CD14-positive monocyte (primary cell): ENCODE measurements around the gene PPP1R9B. TPM values are rescaled to one million over a fixed set of nuclear protein-coding genes. Genes with fewer than 3 reads are reported as not detected.

Source experiments
- DNase-seq, 3 donors: peaks; one replicate each; pipeline ENCODE4 v3.0.0-alpha.2; 2011 to 2022
- H2AFZ ChIP-seq: 2 replicates; pipeline ENCODE4 v1.6.0; 2012; ENCODE audit warnings: mild to moderate bottlenecking, low read depth, low read length, inconsistent platforms; ENCODE audit not compliant: insufficient read depth, poor library complexity, severe bottlenecking
- H3K27ac ChIP-seq, 2 donors: 1 replicate in 1 of 2; 2 replicates in 1 of 2; pipeline ENCODE4 v1.5.1; 2012 to 2013; ENCODE audit warnings: low read length in 2 of 2, control low read depth in 1 of 2, inconsistent platforms in 1 of 2, low read depth in 1 of 2, mild to moderate bottlenecking in 1 of 2
- H3K27me3 ChIP-seq, 2 donors: one replicate each; pipeline versions ENCODE4 v1.6.0 to v1.6.1; 2011 to 2013; ENCODE audit warnings: low read length in 2 of 2; ENCODE audit not compliant: control insufficient read depth in 2 of 2, insufficient read depth in 2 of 2
- H3K36me3 ChIP-seq, 2 donors: replicated peaks in 1 of 2; 1 replicate in 1 of 2; 2 replicates in 1 of 2; pipeline versions ENCODE4 v1.5.1 to v1.6.1; 2012 to 2013; ENCODE audit warnings: low read length in 2 of 2, control low read depth in 1 of 2, inconsistent platforms in 1 of 2, mild to moderate bottlenecking in 1 of 2; ENCODE audit not compliant: insufficient read depth in 2 of 2, control insufficient read depth in 1 of 2
- H3K4me1 ChIP-seq, 2 donors: 1 replicate in 1 of 2; 2 replicates in 1 of 2; pipeline versions ENCODE4 v1.5.1 to v1.6.1; 2012 to 2013; ENCODE audit warnings: low read length in 2 of 2, control low read depth in 1 of 2, inconsistent platforms in 1 of 2, mild to moderate bottlenecking in 1 of 2, moderate library complexity in 1 of 2; ENCODE audit not compliant: insufficient read depth in 2 of 2, control insufficient read depth in 1 of 2
- H3K4me2 ChIP-seq: replicated peaks from 2 replicates; pipeline ENCODE3; 2012; ENCODE audit warnings: low read length, moderate library complexity, mild to moderate bottlenecking; ENCODE audit not compliant: poor library complexity, severe bottlenecking; ENCODE audit errors: extremely low read depth
- H3K4me3 ChIP-seq, 3 experiments: fragments of 200-600 bp in 1 of 3; sonication (generic) in 1 of 3; replicated peaks in 1 of 3; 1 replicate in 2 of 3; 2 replicates in 1 of 3; pipeline ENCODE4 v1.5.1; 2011 to 2013; ENCODE audit warnings: low read length in 3 of 3, mild to moderate bottlenecking in 3 of 3, control low read depth in 2 of 3, low read depth in 2 of 3, inconsistent platforms in 1 of 3, moderate library complexity in 1 of 3
- H3K79me2 ChIP-seq: 2 replicates; pipeline ENCODE4 v1.6.0; 2012; ENCODE audit warnings: mild to moderate bottlenecking, control low read depth, inconsistent platforms, low read length, moderate library complexity; ENCODE audit not compliant: insufficient read depth
- H3K9ac ChIP-seq: 2 replicates; pipeline ENCODE4 v1.6.0; 2017; ENCODE audit warnings: low read length, mild to moderate bottlenecking; ENCODE audit not compliant: insufficient read depth, poor library complexity, severe bottlenecking
- H3K9me3 ChIP-seq, 2 donors: replicated peaks in 1 of 2; 1 replicate in 1 of 2; 2 replicates in 1 of 2; pipeline versions ENCODE4 v1.5.1 to v1.6.1; 2012 to 2013; ENCODE audit warnings: low read length in 2 of 2, control low read depth in 1 of 2; ENCODE audit not compliant: control insufficient read depth in 1 of 2, insufficient read depth in 1 of 2
- H4K20me1 ChIP-seq: 2 replicates; pipeline ENCODE4 v1.6.0; 2012; ENCODE audit warnings: mild to moderate bottlenecking, low read length, control low read depth, moderate library complexity; ENCODE audit not compliant: insufficient read depth
- H3K27ac Mint-ChIP-seq, 7 donors: one replicate each; pipeline ENCODE4 v1.8.0; 2020; ENCODE audit warnings: mild to moderate bottlenecking in 7 of 7, mixed read lengths in 7 of 7, moderate library complexity in 6 of 7, inconsistent platforms in 2 of 7
- H3K27me3 Mint-ChIP-seq, 3 donors: one replicate each; pipeline ENCODE4 v1.8.0; 2021 to 2022; ENCODE audit warnings: low read depth in 3 of 3, mild to moderate bottlenecking in 3 of 3, mixed read lengths in 3 of 3, moderate library complexity in 3 of 3, inconsistent platforms in 1 of 3
- H3K36me3 Mint-ChIP-seq, 2 donors: one replicate each; pipeline ENCODE4 v1.8.0; 2020; ENCODE audit warnings: mixed read lengths in 2 of 2, inconsistent platforms in 1 of 2, mild to moderate bottlenecking in 1 of 2
- H3K4me1 Mint-ChIP-seq: one replicate; pipeline ENCODE4 v1.8.0; 2020; ENCODE audit warnings: mild to moderate bottlenecking, mixed read lengths
- H3K4me3 Mint-ChIP-seq, 2 donors: one replicate each; pipeline ENCODE4 v1.8.0; 2020; ENCODE audit warnings: mild to moderate bottlenecking in 2 of 2, mixed read lengths in 2 of 2, moderate library complexity in 1 of 2
- H3K9me3 Mint-ChIP-seq, 7 donors: one replicate each; pipeline ENCODE4 v1.8.0; 2020 to 2022; ENCODE audit warnings: mixed read lengths in 7 of 7, mild to moderate bottlenecking in 6 of 7, moderate library complexity in 6 of 7, inconsistent platforms in 2 of 7
- WGBS: methylation state at CpG from one replicate; pipeline ENCODE4 v1.1.5; 2013; ENCODE audit warnings: missing lambda C conversion rate; ENCODE audit not compliant: insufficient coverage; 5-methylcytosine and 5-hydroxymethylcytosine counted together
- intact Hi-C, 2 donors: fragments of 100-400 bp; cut with micrococcal nuclease; formaldehyde crosslinking; loops; one replicate each; pipeline versions ENCODE4 v1.15.0 to v1.15.1; 2023
- polyA plus RNA-seq, 3 donors: library from polyadenylated mRNA; depleted of rRNA in 1 of 3; unstranded in 2 of 3; stranded (reverse) in 1 of 3; fragments of 300-500 nt in 2 of 3; fragments of >200 nt in 1 of 3; fragmentation: Illumina TruSeq in 2 of 3; gene quantifications; 1 replicate in 2 of 3; 2 replicates in 1 of 3; pipeline ENCODE4 v1.2.3, GENCODE V29; 2012 to 2021
- TF ChIP-seq, protein P1 (sequence below): fragments of 200-600 bp; IDR thresholded peaks from one replicate; pipeline ENCODE4 v1.8.0; 2022; ENCODE audit warnings: antibody characterized with exemption, mild to moderate bottlenecking

Gene PPP1R9B
- polyA plus RNA-seq, 3 donors: 0.61 to 86.9 (median 1.3) TPM

DNA sequence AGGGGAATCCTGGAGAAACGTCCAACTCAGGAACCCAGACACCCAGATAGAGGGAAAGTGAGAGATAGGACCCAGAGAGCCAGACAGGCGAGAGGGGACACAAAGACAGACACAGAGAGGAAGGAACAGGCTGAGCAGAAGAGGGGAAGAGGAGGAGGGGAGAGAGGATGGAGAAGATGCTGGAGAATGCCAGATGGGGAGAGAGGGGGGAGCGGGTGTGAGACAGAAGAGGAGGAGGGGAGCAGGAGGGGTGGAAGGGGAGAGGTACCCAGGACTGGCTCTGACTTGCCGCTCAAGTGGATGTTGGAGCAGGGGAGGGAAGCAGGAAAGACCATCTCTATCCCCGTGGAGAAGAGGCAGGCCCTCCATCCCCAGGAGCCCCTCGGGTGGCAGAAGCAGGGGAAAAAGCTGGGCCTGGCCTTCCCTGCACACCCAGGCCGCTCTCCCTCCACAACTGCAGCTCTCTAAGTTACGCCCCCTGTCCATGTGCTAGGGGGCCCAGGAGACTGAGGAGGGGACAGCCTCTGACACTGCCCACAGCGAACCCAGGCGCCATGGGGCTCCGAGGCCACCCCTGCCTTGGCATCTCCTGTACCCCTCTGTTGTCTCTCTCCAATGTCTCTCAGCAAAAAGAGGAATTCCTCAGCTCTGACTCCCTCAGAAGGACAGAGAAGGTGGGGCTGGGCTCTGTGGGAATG, 4.8 kb downstream of the PPP1R9B start:
- no peak overlapping the region for H2AFZ ChIP-seq
- peaks cover 49 to 60% of the 10 kb centered on the region in 2 donors for H3K36me3 ChIP-seq
- H3K27ac ChIP-seq: peak overlapping the region in 1 of 2 donors; percentile 93
- H3K4me1 ChIP-seq: peaks cover 65 to 73% of the 10 kb centered on the region in 2 donors
- Mint-ChIP-seq H3K27ac (peak overlapping the region in 5 of 7 donors; percentile 33 to 79 (median 46)), H3K36me3 (peaks cover 62 to 67% of the 10 kb centered on the region in 2 donors), H3K4me1 (peaks cover 70% of the 10 kb centered on the region), H3K9me3 (peaks cover 0 to 4% (median 0%) of the 10 kb centered on the region in 7 donors), H3K4me3 (peak overlapping the region; percentile 100), H3K27me3 (peaks cover 0 to 2% (median 1%) of the 10 kb centered on the region in 3 donors)
- H3K9me3 ChIP-seq: no peaks in the 10 kb centered on the region
- H3K79me2 ChIP-seq: peaks cover 96% of the 10 kb centered on the region
- intact Hi-C loops: no loop called here
- peaks cover 97% of the 10 kb centered on the region for H4K20me1 ChIP-seq
- H3K27me3 ChIP-seq: no peaks in the 10 kb centered on the region
- peak overlapping the region in 2 of 3 experiments; percentile 83 to 100 for H3K4me3 ChIP-seq
- WGBS: 45% methylated on average over 10 of the region's 11 CpGs
- no peak for DNase-seq
- H3K9ac ChIP-seq: peak overlapping the region; percentile 90
- TF ChIP-seq, protein P1, sequence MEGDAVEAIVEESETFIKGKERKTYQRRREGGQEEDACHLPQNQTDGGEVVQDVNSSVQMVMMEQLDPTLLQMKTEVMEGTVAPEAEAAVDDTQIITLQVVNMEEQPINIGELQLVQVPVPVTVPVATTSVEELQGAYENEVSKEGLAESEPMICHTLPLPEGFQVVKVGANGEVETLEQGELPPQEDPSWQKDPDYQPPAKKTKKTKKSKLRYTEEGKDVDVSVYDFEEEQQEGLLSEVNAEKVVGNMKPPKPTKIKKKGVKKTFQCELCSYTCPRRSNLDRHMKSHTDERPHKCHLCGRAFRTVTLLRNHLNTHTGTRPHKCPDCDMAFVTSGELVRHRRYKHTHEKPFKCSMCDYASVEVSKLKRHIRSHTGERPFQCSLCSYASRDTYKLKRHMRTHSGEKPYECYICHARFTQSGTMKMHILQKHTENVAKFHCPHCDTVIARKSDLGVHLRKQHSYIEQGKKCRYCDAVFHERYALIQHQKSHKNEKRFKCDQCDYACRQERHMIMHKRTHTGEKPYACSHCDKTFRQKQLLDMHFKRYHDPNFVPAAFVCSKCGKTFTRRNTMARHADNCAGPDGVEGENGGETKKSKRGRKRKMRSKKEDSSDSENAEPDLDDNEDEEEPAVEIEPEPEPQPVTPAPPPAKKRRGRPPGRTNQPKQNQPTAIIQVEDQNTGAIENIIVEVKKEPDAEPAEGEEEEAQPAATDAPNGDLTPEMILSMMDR: no peak
- H3K4me2 ChIP-seq: peak overlapping the region; percentile 99

DNA sequence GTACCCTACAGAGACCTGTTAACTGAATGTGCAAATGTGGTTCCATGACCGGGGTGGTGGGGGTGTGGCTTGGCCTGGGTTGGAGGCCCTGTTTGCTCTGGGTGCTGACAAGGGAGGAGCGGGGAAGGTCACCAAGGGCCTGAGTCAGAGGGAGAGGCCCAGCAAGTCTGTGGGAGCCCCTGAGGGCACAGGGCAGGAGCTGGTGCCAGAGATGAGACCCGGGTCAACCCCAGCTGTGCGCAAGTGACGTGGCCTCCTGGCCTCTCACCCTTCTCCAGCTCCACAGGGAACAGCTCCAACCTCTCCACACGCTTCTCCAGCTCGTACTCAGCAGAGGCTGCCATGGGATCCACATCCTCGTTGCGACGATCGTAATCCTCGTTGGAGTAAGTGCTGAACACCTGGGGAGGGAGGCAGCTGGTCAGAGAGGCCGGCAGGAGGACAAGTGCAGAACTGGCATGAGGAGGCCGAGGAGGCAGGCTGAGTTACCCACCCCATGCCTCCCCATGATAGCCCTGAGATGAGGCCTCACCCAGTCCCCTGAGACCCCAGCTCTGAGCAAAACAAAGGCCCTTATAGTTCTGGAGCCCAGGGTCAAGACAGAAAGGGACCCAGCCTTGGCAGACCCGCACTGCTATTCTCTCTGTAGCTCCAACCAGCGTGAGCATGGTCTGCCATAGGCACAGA, 5.5 kb downstream of the PPP1R9B start:
- H3K27me3 ChIP-seq: no peaks in the 10 kb centered on the region
- peak overlapping the region; percentile 99 for H3K4me2 ChIP-seq
- no peak overlapping the region for H3K9ac ChIP-seq
- Mint-ChIP-seq H3K36me3 (peaks cover 69 to 74% of the 10 kb centered on the region in 2 donors), H3K9me3 (peaks cover 0 to 6% (median 1%) of the 10 kb centered on the region in 7 donors), H3K4me3 (peak overlapping the region; percentile 100), H3K4me1 (peaks cover 77% of the 10 kb centered on the region), H3K27ac (peak overlapping the region in 4 of 7 donors; percentile 31 to 73 (median 40)), H3K27me3 (peaks cover 0 to 2% (median 0%) of the 10 kb centered on the region in 3 donors)
- H3K9me3 ChIP-seq: no peaks in the 10 kb centered on the region
- TF ChIP-seq, protein P1: no peak
- H3K36me3 ChIP-seq: peaks cover 55 to 67% of the 10 kb centered on the region in 2 donors
- H3K79me2 ChIP-seq: peaks cover 96% of the 10 kb centered on the region
- H3K27ac ChIP-seq: peak overlapping the region in 1 of 2 donors; percentile 93
- peak overlapping the region in 2 of 3 experiments; percentile 83 to 100 for H3K4me3 ChIP-seq
- intact Hi-C loops: no loop called here
- no peak overlapping the region for H2AFZ ChIP-seq
- H3K4me1 ChIP-seq: peaks cover 72 to 80% of the 10 kb centered on the region in 2 donors
- peaks cover 98% of the 10 kb centered on the region for H4K20me1 ChIP-seq
- WGBS: 83% methylated on average over 11 of the region's 16 CpGs
- DNase-seq: no peak
